GM23248 (cell line): Measurements from ENCODE around the gene OR10H1. TPM values are rescaled to one million over a fixed set of nuclear protein-coding genes. Genes with fewer than 3 reads are reported as not detected.
"Not testable (repeated sequence)": the region's sequence is repeated elsewhere in the genome, so short reads cannot be mapped to it uniquely, and the experiment has no call there.

Experiments used
- DNase-seq: peaks from one replicate; pipeline ENCODE4 v3.0.0-alpha.2; 2015
- H2AFZ ChIP-seq: fragments of 200-600 bp; sonication (generic); 2 replicates; pipeline ENCODE4 v1.6.1; 2016; ENCODE audit warnings: antibody characterized with exemption
- H3F3A ChIP-seq: fragments of 200-600 bp; sonication (generic); 2 replicates; pipeline ENCODE4 v1.6.1; 2016; ENCODE audit warnings: mild to moderate bottlenecking, antibody characterized with exemption, mixed run types; ENCODE audit not compliant: insufficient read depth
- H3K27ac ChIP-seq: fragments of 200-600 bp; sonication (generic); 2 replicates; pipeline ENCODE4 v1.5.1; 2016; ENCODE audit warnings: mild to moderate bottlenecking
- H3K27me3 ChIP-seq: fragments of 200-600 bp; sonication (generic); replicated peaks from 2 replicates; pipeline ENCODE4 v1.6.1; 2016; ENCODE audit warnings: mild to moderate bottlenecking; ENCODE audit not compliant: insufficient read depth
- H3K36me3 ChIP-seq: fragments of 200-600 bp; sonication (generic); 2 replicates; pipeline ENCODE4 v1.6.1; 2016; ENCODE audit warnings: low read depth, mild to moderate bottlenecking
- H3K4me1 ChIP-seq: fragments of 200-600 bp; sonication (generic); 2 replicates; pipeline ENCODE4 v1.6.1; 2016; ENCODE audit warnings: mild to moderate bottlenecking; ENCODE audit not compliant: insufficient read depth
- H3K4me2 ChIP-seq: fragments of 200-600 bp; sonication (generic); one replicate; pipeline ENCODE4 v1.6.1; 2016; ENCODE audit warnings: mild to moderate bottlenecking; ENCODE audit not compliant: unreplicated experiment
- H3K4me3 ChIP-seq: fragments of 200-600 bp; sonication (generic); 2 replicates; pipeline ENCODE4 v1.5.1; 2016; ENCODE audit warnings: mild to moderate bottlenecking
- H3K79me2 ChIP-seq: fragments of 200-600 bp; sonication (generic); 2 replicates; pipeline ENCODE4 v1.6.1; 2016; ENCODE audit warnings: mild to moderate bottlenecking; ENCODE audit not compliant: insufficient read depth
- H3K9ac ChIP-seq: fragments of 200-600 bp; sonication (generic); 2 replicates; pipeline ENCODE4 v1.6.1; 2016; ENCODE audit warnings: mild to moderate bottlenecking
- H3K9me2 ChIP-seq: fragments of 200-600 bp; sonication (generic); 2 replicates; pipeline ENCODE4 v1.6.1; 2016; ENCODE audit warnings: mixed run types, mild to moderate bottlenecking, moderate library complexity; ENCODE audit not compliant: insufficient read depth
- H3K9me3 ChIP-seq: fragments of 200-600 bp; sonication (generic); one replicate; pipeline ENCODE4 v1.6.1; 2017; ENCODE audit warnings: low read depth
- H4K20me1 ChIP-seq: fragments of 200-600 bp; sonication (generic); 2 replicates; pipeline ENCODE4 v1.6.0; 2016; ENCODE audit not compliant: insufficient read depth
- EZH2 ChIP-seq: fragments of 200-600 bp; sonication (generic); IDR thresholded peaks from 2 replicates; pipeline ENCODE4 v1.6.1; 2018; ENCODE audit warnings: antibody characterized with exemption, mild to moderate bottlenecking; ENCODE audit not compliant: insufficient read depth, poor library complexity, severe bottlenecking
- EZH2phosphoT487 ChIP-seq: fragments of 200-600 bp; sonication (generic); IDR thresholded peaks from 2 replicates; pipeline ENCODE4 v1.6.1; 2018; ENCODE audit warnings: antibody characterized with exemption, moderate library complexity, mild to moderate bottlenecking, low read depth; ENCODE audit not compliant: insufficient read depth
- WGBS, 2 experiments: methylation state at CpG; one replicate each; pipeline ENCODE4 v1.1.6; 2015 to 2017; ENCODE audit warnings: low lambda C conversion rate in 2 of 2, low coverage in 1 of 2; ENCODE audit errors: missing lambda C conversion rate in 2 of 2; 5-methylcytosine and 5-hydroxymethylcytosine counted together
- in situ Hi-C: fragments of 300-500 bp; cut with MboI; formaldehyde crosslinking; loops from 2 replicates; pipeline ENCODE4 v1.15.0; 2020
- polyA plus RNA-seq: library from polyadenylated mRNA; unstranded; fragments of >200 nt; fragmentation: Nextera tagmentation; extraction: Ambion mirVana; gene quantifications from 2 replicates; pipeline ENCODE4 v1.2.1, GENCODE V29; 2016
- total RNA-seq: library from RNA; depleted of rRNA; stranded (reverse); fragments of >200 nt; shearing (Covaris generic); gene quantifications from 2 replicates; pipeline ENCODE4 v1.2.3, GENCODE V29; 2014; rRNA removed

Gene OR10H1
- total and polyA plus RNA-seq, 2 experiments from 2014 or later: not detected

DNA sequence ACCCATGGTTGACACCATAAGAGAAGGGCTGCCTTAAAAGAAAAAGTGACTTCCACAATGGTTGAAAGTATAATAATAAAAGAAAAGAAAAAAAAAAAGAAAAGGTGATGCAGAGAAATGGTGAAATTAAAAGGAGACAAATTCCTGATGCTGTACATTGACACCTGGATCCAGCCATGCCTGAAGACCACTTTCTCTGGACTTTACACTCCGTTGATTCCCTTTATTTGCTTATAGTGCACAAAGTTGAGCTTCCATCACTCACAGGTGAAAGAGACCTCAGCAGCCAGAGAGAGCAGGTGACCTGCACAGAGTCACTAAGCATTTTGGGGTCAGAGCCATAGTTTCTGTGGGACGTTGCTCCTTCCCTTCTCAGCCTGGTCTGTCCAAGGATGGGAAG is 40.2 kb downstream of the OR10H1 start:
- H3K9me2 ChIP-seq: no peaks in the 10 kb centered on the region
- H3K4me2 ChIP-seq: no peak overlapping the region
- no peaks in the 10 kb centered on the region for H3K36me3 ChIP-seq
- TF ChIP-seq EZH2phosphoT487 (no peak), EZH2 (no peak)
- no peaks in the 10 kb centered on the region for H3F3A ChIP-seq
- in situ Hi-C loops: loop anchor here (5.0 kb wide), 1 partner anchor 103 kb away; the partner anchor contains the start of gene CYP4F12
- H3K9ac ChIP-seq: no peak overlapping the region
- H3K4me3 ChIP-seq: no peak overlapping the region
- DNase-seq: no peak
- H3K27ac ChIP-seq: no peak overlapping the region
- H4K20me1 ChIP-seq: no peaks in the 10 kb centered on the region
- WGBS, 2 experiments: 7 to 13% methylated on average over 2 of the region's 2 CpGs
- no peaks in the 10 kb centered on the region for H3K4me1 ChIP-seq
- H3K9me3 ChIP-seq: no peaks in the 10 kb centered on the region
- H2AFZ ChIP-seq: no peak overlapping the region
- H3K79me2 ChIP-seq: no peaks in the 10 kb centered on the region
- no peaks in the 10 kb centered on the region for H3K27me3 ChIP-seq

DNA sequence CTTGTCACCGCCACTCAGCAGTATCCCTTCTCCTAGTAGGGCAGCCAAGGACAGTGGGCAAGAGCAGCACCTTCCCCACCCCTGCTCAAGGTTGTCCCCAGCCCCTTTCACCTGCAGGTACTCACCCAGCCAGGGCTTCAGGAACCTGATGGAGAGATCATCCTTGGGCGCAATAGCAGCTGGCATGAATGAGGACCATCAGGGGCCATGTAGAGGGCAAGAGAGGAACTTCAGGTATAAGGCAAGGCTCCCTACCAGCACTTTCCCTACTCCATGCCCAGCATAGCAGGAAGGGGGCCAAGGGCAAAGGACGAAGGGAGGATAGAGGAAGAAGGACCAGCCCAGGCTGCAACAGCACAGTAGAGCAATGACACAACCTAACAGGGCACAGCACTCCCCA is 41.3 kb downstream of the OR10H1 start:
- H3K27me3 ChIP-seq, H3K4me1 ChIP-seq, H3K9ac ChIP-seq, in situ Hi-C loops, H4K20me1 ChIP-seq, H3K36me3 ChIP-seq, H3K4me2 ChIP-seq, H3K4me3 ChIP-seq, H3K9me3 ChIP-seq, H3K9me2 ChIP-seq, DNase-seq, H3K27ac ChIP-seq, H3K79me2 ChIP-seq, H3F3A ChIP-seq, H2AFZ ChIP-seq: not testable (repeated sequence)
- WGBS, 2 experiments: 27 to 35% methylated on average over 3 of the region's 3 CpGs

DNA sequence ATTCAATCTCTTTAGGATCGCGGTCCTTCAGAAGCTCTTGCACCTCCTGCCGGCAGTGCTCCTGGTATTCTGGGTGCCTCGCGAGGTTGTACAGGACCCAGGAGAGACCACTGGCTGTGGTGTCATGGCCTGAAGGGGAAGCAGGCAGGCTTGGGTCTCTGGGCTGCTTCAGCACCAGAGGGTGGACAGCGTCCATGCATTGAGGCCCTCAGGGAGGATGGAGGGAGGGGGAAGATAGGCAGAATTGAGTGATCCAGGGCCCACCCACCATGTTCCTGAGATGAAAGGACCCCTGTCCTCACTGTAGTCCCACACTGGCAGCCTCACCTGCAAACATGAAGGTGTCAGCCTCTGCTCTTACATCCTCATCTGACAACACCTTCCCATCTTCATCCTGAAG is 45.9 kb downstream of the OR10H1 start:
- no peaks in the 10 kb centered on the region for H3K9me3 ChIP-seq
- no peaks in the 10 kb centered on the region for H3K9me2 ChIP-seq
- H3K4me1 ChIP-seq: no peaks in the 10 kb centered on the region
- in situ Hi-C loops: no loop called here
- no peaks in the 10 kb centered on the region for H3F3A ChIP-seq
- no peaks in the 10 kb centered on the region for H3K27me3 ChIP-seq
- H3K79me2 ChIP-seq: no peaks in the 10 kb centered on the region
- H3K27ac ChIP-seq: no peak overlapping the region
- H2AFZ ChIP-seq: no peak overlapping the region
- no peak for DNase-seq
- H3K4me2 ChIP-seq: no peak overlapping the region
- TF ChIP-seq EZH2 (no peak), EZH2phosphoT487 (no peak)
- no peaks in the 10 kb centered on the region for H3K36me3 ChIP-seq
- H4K20me1 ChIP-seq: no peaks in the 10 kb centered on the region
- H3K9ac ChIP-seq: no peak overlapping the region
- no peak overlapping the region for H3K4me3 ChIP-seq
- WGBS, 2 experiments: 33 to 36% methylated on average over 6 of the region's 6 CpGs

DNA sequence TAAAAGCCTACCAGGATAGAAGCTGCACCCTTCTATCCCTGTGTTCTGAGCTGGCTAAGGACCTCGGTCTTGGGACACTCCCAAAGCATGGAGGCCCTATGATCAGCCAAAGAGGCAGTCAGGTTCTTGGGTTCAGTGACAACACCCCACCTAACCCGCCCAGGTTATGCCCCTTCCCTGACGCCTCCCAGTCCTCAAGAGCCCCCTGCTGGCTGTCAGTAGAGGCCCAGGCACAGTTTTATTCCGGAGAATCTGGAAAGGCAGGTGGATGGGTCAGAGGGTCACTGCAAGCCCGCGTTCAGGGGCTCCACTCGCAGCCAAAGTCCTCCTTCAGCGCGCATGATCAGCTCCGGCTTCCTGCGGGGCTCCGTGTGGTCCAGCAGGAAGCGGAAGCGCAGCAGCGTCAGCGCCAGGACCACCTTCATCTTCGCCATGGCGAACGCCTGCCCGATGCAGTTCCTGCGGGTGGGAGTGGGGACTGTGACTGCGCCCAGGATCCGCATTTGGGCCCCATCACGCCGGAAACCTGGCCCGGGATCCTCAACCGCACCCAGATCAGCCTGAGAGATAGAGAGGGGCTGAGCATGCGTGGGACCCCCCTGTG is 55.4 kb downstream of the OR10H1 start:
- no peaks in the 10 kb centered on the region for H3F3A ChIP-seq
- no peaks in the 10 kb centered on the region for H3K79me2 ChIP-seq
- no peaks in the 10 kb centered on the region for H3K4me1 ChIP-seq
- H3K27ac ChIP-seq: no peak overlapping the region
- no peaks in the 10 kb centered on the region for H3K9me2 ChIP-seq
- H3K9ac ChIP-seq: no peak overlapping the region
- no peak overlapping the region for H2AFZ ChIP-seq
- no peaks in the 10 kb centered on the region for H3K36me3 ChIP-seq
- H4K20me1 ChIP-seq: no peaks in the 10 kb centered on the region
- WGBS, 2 experiments: 21 to 22% methylated on average over 26 to 27 of the region's 28 CpGs
- DNase-seq: no peak
- H3K27me3 ChIP-seq: no peaks in the 10 kb centered on the region
- H3K9me3 ChIP-seq: no peaks in the 10 kb centered on the region
- H3K4me3 ChIP-seq: no peak overlapping the region
- in situ Hi-C loops: no loop called here
- no peak overlapping the region for H3K4me2 ChIP-seq
- TF ChIP-seq EZH2phosphoT487: no peak
- TF ChIP-seq EZH2: no peak

DNA sequence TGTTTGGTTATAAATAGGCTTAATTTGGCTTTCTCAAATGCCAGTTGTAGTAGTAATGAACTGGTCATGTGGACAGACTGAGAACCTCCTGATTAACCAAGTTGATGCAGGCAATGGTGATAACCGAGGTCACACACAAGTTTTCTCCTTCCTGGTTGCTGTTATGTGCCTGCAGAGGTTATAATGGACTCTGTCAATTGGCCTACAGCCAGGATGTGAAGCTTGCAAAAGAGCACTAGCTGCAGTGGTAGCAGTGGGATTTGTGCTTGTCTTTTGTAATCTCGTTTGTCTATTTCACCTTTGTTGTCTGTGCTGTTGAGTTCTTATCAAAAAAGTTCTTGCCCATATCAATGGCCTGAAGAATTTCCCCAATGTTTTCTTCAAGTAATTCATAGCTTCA is 57.1 kb downstream of the OR10H1 start:
- H3K9me2 ChIP-seq: no peaks in the 10 kb centered on the region
- DNase-seq: no peak

More for the DNA sequence above, 57.1 kb downstream of the OR10H1 start:
- no peak overlapping the region for H3K4me2 ChIP-seq
- 12 to 16% methylated on average over 2 of the region's 2 CpGs for WGBS, 2 experiments
- H3K27me3 ChIP-seq: no peaks in the 10 kb centered on the region
- no peaks in the 10 kb centered on the region for H4K20me1 ChIP-seq
- no peaks in the 10 kb centered on the region for H3K79me2 ChIP-seq
- H3F3A ChIP-seq: no peaks in the 10 kb centered on the region
- no peak overlapping the region for H2AFZ ChIP-seq
- H3K36me3 ChIP-seq: no peaks in the 10 kb centered on the region
- in situ Hi-C loops: no loop called here
- no peak overlapping the region for H3K9ac ChIP-seq
- H3K27ac ChIP-seq: no peak overlapping the region
- no peaks in the 10 kb centered on the region for H3K4me1 ChIP-seq
- no peak for TF ChIP-seq EZH2phosphoT487
- no peak for TF ChIP-seq EZH2
- H3K4me3 ChIP-seq: no peak overlapping the region
- no peaks in the 10 kb centered on the region for H3K9me3 ChIP-seq

Other genes with a start within 250 kb of the OR10H1 start
- gene CYP4F8, start 200.4 kb downstream of the OR10H1 start, total RNA-seq: not detected in 2 replicates
- gene CYP4F8, start 200.4 kb downstream of the OR10H1 start, polyA plus RNA-seq: not detected in 2 replicates
- gene CYP4F3, start 174.8 kb downstream of the OR10H1 start, total RNA-seq: not detected in 2 replicates
- gene CYP4F3, start 174.8 kb downstream of the OR10H1 start, polyA plus RNA-seq: not detected in 2 replicates
- not detected in 2 replicates for gene CYP4F12, start 142.6 kb downstream of the OR10H1 start, total RNA-seq
- gene CYP4F12, start 142.6 kb downstream of the OR10H1 start, polyA plus RNA-seq: not detected in 2 replicates
- gene OR10H2, start 87.6 kb downstream of the OR10H1 start, total RNA-seq: not detected in 2 replicates
- not detected in 2 replicates for gene OR10H2, start 87.6 kb downstream of the OR10H1 start, polyA plus RNA-seq
- not detected in 2 replicates for gene OR10H3, start 77.7 kb downstream of the OR10H1 start, total RNA-seq
- gene OR10H3, start 77.7 kb downstream of the OR10H1 start, polyA plus RNA-seq: not detected in 2 replicates
- gene OR10H5, start 28.0 kb downstream of the OR10H1 start, total RNA-seq: not detected in 2 replicates
- not detected in 2 replicates for gene OR10H5, start 28.0 kb downstream of the OR10H1 start, polyA plus RNA-seq
- gene CYP4F2, start 82.4 kb upstream of the OR10H1 start, total RNA-seq: not detected in 2 replicates
- not detected in 2 replicates for gene CYP4F2, start 82.4 kb upstream of the OR10H1 start, polyA plus RNA-seq
- not detected in 2 replicates for gene CYP4F11, start 118.9 kb upstream of the OR10H1 start, total RNA-seq
- gene CYP4F11, start 118.9 kb upstream of the OR10H1 start, polyA plus RNA-seq: not detected in 2 replicates
- not detected in 2 replicates for gene OR10H4, start 133.3 kb upstream of the OR10H1 start, total RNA-seq
- not detected in 2 replicates for gene OR10H4, start 133.3 kb upstream of the OR10H1 start, polyA plus RNA-seq